ENCODE results near the gene TRIM33.

DNA sequence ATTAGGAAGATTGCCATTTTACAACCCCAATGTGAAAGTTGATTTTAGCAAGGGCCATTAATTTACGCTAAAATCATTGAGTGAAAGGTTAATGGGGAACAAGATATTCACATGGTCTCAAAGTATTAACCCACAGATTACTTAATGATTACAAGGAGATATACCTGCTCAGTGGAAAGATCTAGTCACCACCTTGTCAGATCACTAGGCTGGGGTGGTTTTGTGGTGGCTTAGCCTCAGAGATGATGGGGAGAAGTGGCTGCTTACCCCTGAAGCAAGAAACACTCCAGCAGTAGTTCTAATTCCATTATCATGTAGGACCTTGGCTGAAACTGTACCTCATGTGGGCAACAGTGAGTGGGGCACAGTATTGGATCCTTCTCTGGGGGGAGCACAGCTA, 20.1 kb upstream of the TRIM33 start:
- TF ChIP-seq, protein P1, sequence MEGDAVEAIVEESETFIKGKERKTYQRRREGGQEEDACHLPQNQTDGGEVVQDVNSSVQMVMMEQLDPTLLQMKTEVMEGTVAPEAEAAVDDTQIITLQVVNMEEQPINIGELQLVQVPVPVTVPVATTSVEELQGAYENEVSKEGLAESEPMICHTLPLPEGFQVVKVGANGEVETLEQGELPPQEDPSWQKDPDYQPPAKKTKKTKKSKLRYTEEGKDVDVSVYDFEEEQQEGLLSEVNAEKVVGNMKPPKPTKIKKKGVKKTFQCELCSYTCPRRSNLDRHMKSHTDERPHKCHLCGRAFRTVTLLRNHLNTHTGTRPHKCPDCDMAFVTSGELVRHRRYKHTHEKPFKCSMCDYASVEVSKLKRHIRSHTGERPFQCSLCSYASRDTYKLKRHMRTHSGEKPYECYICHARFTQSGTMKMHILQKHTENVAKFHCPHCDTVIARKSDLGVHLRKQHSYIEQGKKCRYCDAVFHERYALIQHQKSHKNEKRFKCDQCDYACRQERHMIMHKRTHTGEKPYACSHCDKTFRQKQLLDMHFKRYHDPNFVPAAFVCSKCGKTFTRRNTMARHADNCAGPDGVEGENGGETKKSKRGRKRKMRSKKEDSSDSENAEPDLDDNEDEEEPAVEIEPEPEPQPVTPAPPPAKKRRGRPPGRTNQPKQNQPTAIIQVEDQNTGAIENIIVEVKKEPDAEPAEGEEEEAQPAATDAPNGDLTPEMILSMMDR (conservative IDR thresholded peaks at IDR 0.05; ENCODE audit: low read depth, low read length) = no peak
- no peak for TF ChIP-seq EZH2 (IDR thresholded peaks at IDR 0.05; ENCODE audit: borderline replicate concordance, low read depth, low read length, poor library complexity, severe bottlenecking)
